GM23338 (cell line): ENCODE measurements around the gene PLCG2. TPM values are rescaled to one million over a fixed set of nuclear protein-coding genes. Genes with fewer than 3 reads are reported as not detected.

Experiments
- ATAC-seq: fragments of 200-7000 bp; cut with Tn5 transposase; 3 replicates; pipeline ENCODE4 v1.9.1; 2020
- DNase-seq: peaks from one replicate; pipeline ENCODE4 v3.0.0-alpha.2; 2015; ENCODE audit warnings: low spot score
- H2AFZ ChIP-seq: fragments of 200-600 bp; sonication (generic); 2 replicates; pipeline ENCODE4 v1.8.0; 2016; ENCODE audit warnings: antibody characterized with exemption, mild to moderate bottlenecking, moderate library complexity
- H3F3A ChIP-seq: fragments of 200-600 bp; sonication (generic); replicated peaks from 2 replicates; pipeline ENCODE4 v1.8.0; 2017; ENCODE audit warnings: antibody characterized with exemption, mixed run types, low read depth
- H3K27ac ChIP-seq: fragments of 200-600 bp; sonication (generic); 2 replicates; pipeline ENCODE4 v1.6.1; 2016; ENCODE audit warnings: low read depth
- H3K27me3 ChIP-seq: fragments of 200-600 bp; sonication (generic); 2 replicates; pipeline ENCODE4 v1.8.0; 2016; ENCODE audit warnings: mild to moderate bottlenecking, mixed run types, moderate library complexity; ENCODE audit not compliant: insufficient read depth
- H3K36me3 ChIP-seq: fragments of 200-600 bp; sonication (generic); 2 replicates; pipeline ENCODE4 v1.8.0; 2016; ENCODE audit warnings: mild to moderate bottlenecking; ENCODE audit not compliant: insufficient read depth
- H3K4me1 ChIP-seq: fragments of 200-600 bp; sonication (generic); 2 replicates; pipeline ENCODE4 v1.8.0; 2016; ENCODE audit warnings: mild to moderate bottlenecking, moderate library complexity; ENCODE audit not compliant: insufficient read depth
- H3K4me2 ChIP-seq: fragments of 200-600 bp; sonication (generic); 2 replicates; pipeline ENCODE4 v1.7.1; 2017; ENCODE audit warnings: mixed run types
- H3K4me3 ChIP-seq: fragments of 200-600 bp; sonication (generic); 2 replicates; pipeline ENCODE4 v1.6.1; 2016; ENCODE audit warnings: mixed run types
- H3K79me2 ChIP-seq: fragments of 200-600 bp; sonication (generic); replicated peaks from 2 replicates; pipeline ENCODE4 v1.8.0; 2017; ENCODE audit warnings: mild to moderate bottlenecking; ENCODE audit not compliant: insufficient read depth
- H3K9me2 ChIP-seq: fragments of 200-600 bp; sonication (generic); 2 replicates; pipeline ENCODE4 v1.8.0; 2017; ENCODE audit not compliant: insufficient read depth
- H4K20me1 ChIP-seq: fragments of 200-600 bp; sonication (generic); replicated peaks from 2 replicates; pipeline ENCODE4 v1.8.0; 2017; ENCODE audit warnings: mild to moderate bottlenecking; ENCODE audit not compliant: insufficient read depth
- H3K27ac Mint-ChIP-seq: 2 replicates; pipeline ENCODE4 v1.8.0; 2020; ENCODE audit warnings: inconsistent platforms, mild to moderate bottlenecking, moderate library complexity, mixed read lengths
- H3K27me3 Mint-ChIP-seq: 3 replicates; pipeline ENCODE4 v1.8.0; 2022; ENCODE audit warnings: low read depth, mild to moderate bottlenecking, moderate library complexity, mixed read lengths, inconsistent platforms; ENCODE audit not compliant: insufficient read depth, poor library complexity
- H3K36me3 Mint-ChIP-seq: 3 replicates; pipeline ENCODE4 v1.8.0; 2021; ENCODE audit warnings: low read depth, mild to moderate bottlenecking, inconsistent platforms, moderate library complexity, mixed read lengths
- H3K4me1 Mint-ChIP-seq: 3 replicates; pipeline ENCODE4 v1.8.0; 2020; ENCODE audit warnings: mild to moderate bottlenecking, inconsistent platforms, mixed read lengths
- H3K4me3 Mint-ChIP-seq: 3 replicates; pipeline ENCODE4 v1.8.0; 2021; ENCODE audit warnings: moderate library complexity, mild to moderate bottlenecking, inconsistent platforms, mixed read lengths
- H3K9me3 Mint-ChIP-seq: 3 replicates; pipeline ENCODE4 v1.8.0; 2020; ENCODE audit warnings: moderate library complexity, mild to moderate bottlenecking, inconsistent platforms, mixed read lengths
- CREB1 ChIP-seq: fragments of 250-450 bp; sonication (Bioruptor Pico); IDR thresholded peaks from 2 replicates; pipeline ENCODE4 v1.5.0; 2020; ENCODE audit warnings: low read depth, mild to moderate bottlenecking, moderate library complexity
- ETS1 ChIP-seq: IDR thresholded peaks from 2 replicates; pipeline ENCODE4 v1.6.1; 2016; ENCODE audit warnings: antibody characterized with exemption
- EZH2 ChIP-seq: fragments of 200-600 bp; sonication (generic); IDR thresholded peaks from one replicate; pipeline ENCODE4 v1.8.0; 2017; ENCODE audit warnings: antibody characterized with exemption, mild to moderate bottlenecking, low read depth; ENCODE audit not compliant: unreplicated experiment
- EZH2phosphoT487 ChIP-seq: fragments of 200-600 bp; sonication (generic); IDR thresholded peaks from one replicate; pipeline ENCODE4 v1.8.1; 2018; ENCODE audit warnings: antibody characterized with exemption; ENCODE audit not compliant: unreplicated experiment
- JUNB ChIP-seq: IDR thresholded peaks from one replicate; pipeline ENCODE4 v1.6.1; 2016; ENCODE audit warnings: antibody characterized with exemption; ENCODE audit not compliant: unreplicated experiment
- NANOG ChIP-seq: IDR thresholded peaks from 2 replicates; pipeline ENCODE4 v1.6.1; 2016; ENCODE audit warnings: antibody characterized with exemption, borderline replicate concordance
- POLR2AphosphoS5 ChIP-seq: IDR thresholded peaks from 2 replicates; pipeline ENCODE4 v1.6.1; 2016; ENCODE audit warnings: antibody characterized with exemption, low read depth
- REST ChIP-seq: IDR thresholded peaks from one replicate; pipeline ENCODE4 v1.6.1; 2018; ENCODE audit warnings: antibody characterized with exemption; ENCODE audit not compliant: unreplicated experiment
- STAT1 ChIP-seq: IDR thresholded peaks from one replicate; pipeline ENCODE4 v1.6.1; 2016; ENCODE audit warnings: antibody characterized with exemption; ENCODE audit not compliant: unreplicated experiment
- ZNF114 ChIP-seq: fragments of 250-450 bp; sonication (Bioruptor Pico); IDR thresholded peaks from 2 replicates; pipeline ENCODE4 v1.5.0; 2020; ENCODE audit warnings: mild to moderate bottlenecking, moderate library complexity
- ZNF331 ChIP-seq: fragments of 250-450 bp; sonication (Bioruptor Pico); IDR thresholded peaks from 2 replicates; pipeline ENCODE4 v1.5.0; 2020; ENCODE audit warnings: low read depth, mild to moderate bottlenecking, moderate library complexity
- polyA plus RNA-seq: library from polyadenylated mRNA; unstranded; fragments of >200 nt; fragmentation: Nextera tagmentation; extraction: Ambion mirVana; gene quantifications from 2 replicates; pipeline ENCODE4 v1.2.1, GENCODE V29; 2016
- total RNA-seq: library from RNA; depleted of rRNA; stranded (reverse); fragments of >200 nt; shearing (Covaris generic); gene quantifications from 2 replicates; pipeline ENCODE4 v1.2.3, GENCODE V29; 2014

PLCG2 gene
- total and polyA plus RNA-seq, 2 experiments from 2014 or later = 2.4 to 5.9 TPM

GRCh38 chr16:81908466-81909262 is 129.6 kb downstream of the PLCG2 start:
- no peaks in the 10 kb centered on the region; the same call in 1 of the 3 replicates for H3K36me3 Mint-ChIP-seq
- no peaks in the 10 kb centered on the region for H3K79me2 ChIP-seq
- H3K9me3 Mint-ChIP-seq = 0 out of 3 replicates have a peak, but pooled peaks cover 3% of the 10 kb centered on the region
- H2AFZ ChIP-seq = no peak overlapping the region
- no peak overlapping the region for H3K27ac ChIP-seq
- no peaks in the 10 kb centered on the region; the same call in 1 of the 2 replicates for H4K20me1 ChIP-seq
- H3K4me1 Mint-ChIP-seq = peaks cover 3% of the 10 kb centered on the region
- no peak for DNase-seq
- peaks cover 3% of the 10 kb centered on the region for H3K27me3 Mint-ChIP-seq
- H3K4me2 ChIP-seq = no peak overlapping the region
- ATAC-seq = no peak
- H3K27ac Mint-ChIP-seq = no peak overlapping the region
- no peak overlapping the region for H3K4me3 ChIP-seq
- H3K36me3 ChIP-seq = no peaks in the 10 kb centered on the region
- TF ChIP-seq ZNF331 (CRISPR knock-in tag) = no peak
- no peak for TF ChIP-seq CREB1 (CRISPR knock-in tag)
- TF ChIP-seq POLR2AphosphoS5 = no peak
- TF ChIP-seq STAT1 = no peak
- TF ChIP-seq EZH2 = no peak
- no peak for TF ChIP-seq EZH2phosphoT487
- TF ChIP-seq ZNF114 (CRISPR knock-in tag) = no peak
- no peaks in the 10 kb centered on the region for H3K27me3 ChIP-seq
- H3F3A ChIP-seq = no peaks in the 10 kb centered on the region
- H3K4me3 Mint-ChIP-seq = no peak overlapping the region
- H3K9me2 ChIP-seq = no peaks in the 10 kb centered on the region
- no peaks in the 10 kb centered on the region for H3K4me1 ChIP-seq

- H3K4me3 Mint-ChIP-seq = no peak overlapping the region
- H3K27ac Mint-ChIP-seq = no peak overlapping the region
- no peaks in the 10 kb centered on the region; the same call in 1 of the 3 replicates for H3K36me3 Mint-ChIP-seq
- H3K4me1 Mint-ChIP-seq = peaks cover 3% of the 10 kb centered on the region
- ATAC-seq = no peak
- no peak overlapping the region for H2AFZ ChIP-seq
- H3F3A ChIP-seq = no peaks in the 10 kb centered on the region
- TF ChIP-seq CREB1 (CRISPR knock-in tag) (no peak), POLR2AphosphoS5 (no peak), STAT1 (no peak)
- H3K4me1 ChIP-seq = no peaks in the 10 kb centered on the region
- H3K36me3 ChIP-seq = no peaks in the 10 kb centered on the region
- no peaks in the 10 kb centered on the region for H3K79me2 ChIP-seq
- no peaks in the 10 kb centered on the region for H3K9me3 Mint-ChIP-seq
- DNase-seq = no peak
- H3K27ac ChIP-seq = no peak overlapping the region
- H3K27me3 Mint-ChIP-seq = peaks cover 3% of the 10 kb centered on the region
- no peaks in the 10 kb centered on the region for H3K9me2 ChIP-seq
- H3K4me3 ChIP-seq = no peak overlapping the region
- H3K27me3 ChIP-seq = no peaks in the 10 kb centered on the region
- no peak overlapping the region for H3K4me2 ChIP-seq
- H4K20me1 ChIP-seq = no peaks in the 10 kb centered on the region; the same call in 1 of the 2 replicates
Measured at GRCh38 chr16:81910366-81910885, 131.3 kb downstream of the PLCG2 start.

- no peak overlapping the region for H3K4me3 Mint-ChIP-seq
- H3K9me3 Mint-ChIP-seq = no peaks in the 10 kb centered on the region
- no peak for TF ChIP-seq ETS1
- no peak for TF ChIP-seq NANOG
- TF ChIP-seq POLR2AphosphoS5 = no peak
- TF ChIP-seq CREB1 (CRISPR knock-in tag) = no peak
- TF ChIP-seq STAT1 = no peak
- no peak for TF ChIP-seq JUNB
- no peak for TF ChIP-seq ZNF331 (CRISPR knock-in tag)
- no peak for TF ChIP-seq EZH2
- TF ChIP-seq REST = no peak
- TF ChIP-seq ZNF114 (CRISPR knock-in tag) = no peak
- no peak for TF ChIP-seq EZH2phosphoT487
Measured at GRCh38 chr16:81912395-81912794, 133.3 kb downstream of the PLCG2 start.

More at GRCh38 chr16:81912395-81912794, 133.3 kb downstream of the PLCG2 start:
- Histone ChIP-seq H3K27ac (no peak overlapping the region), H3K4me1 (no peaks in the 10 kb centered on the region), H3K36me3 (no peaks in the 10 kb centered on the region), H2AFZ (no peak overlapping the region), H3K4me2 (no peak overlapping the region), H3K27me3 (no peaks in the 10 kb centered on the region), H3K9me2 (no peaks in the 10 kb centered on the region), H3K79me2 (no peaks in the 10 kb centered on the region), H4K20me1 (no peaks in the 10 kb centered on the region; the same call in 1 of the 2 replicates), H3F3A (no peaks in the 10 kb centered on the region), H3K4me3 (no peak overlapping the region)
- H3K36me3 Mint-ChIP-seq = no peaks in the 10 kb centered on the region; the same call in 2 of the 3 replicates
- H3K27ac Mint-ChIP-seq = no peak overlapping the region
- peaks cover 3% of the 10 kb centered on the region for H3K27me3 Mint-ChIP-seq
- peak; percentile 66; the same call in 2 of the 3 replicates for ATAC-seq
- DNase-seq = no peak
- H3K4me1 Mint-ChIP-seq = peaks cover 3% of the 10 kb centered on the region; the same call in 2 of the 3 replicates
